Thymus (tissue), 11 donors: Measurements from ENCODE around the gene TLE4. TPM values are rescaled to one million over a fixed set of nuclear protein-coding genes. Genes with fewer than 3 reads are reported as not detected.

Experiments used
- DNase-seq, 9 donors: peaks; one replicate each; pipeline ENCODE4 v3.0.0-alpha.2; 2013; ENCODE audit warnings: low spot score in 9 of 9, low read depth in 6 of 9, missing footprints in 1 of 9
- H3K27ac ChIP-seq, 2 donors: one replicate each; pipeline ENCODE4 v1.5.1; 2013; ENCODE audit warnings: control low read depth in 1 of 2, low read depth in 1 of 2, low read length in 1 of 2, mild to moderate bottlenecking in 1 of 2, moderate library complexity in 1 of 2
- H3K27me3 ChIP-seq, 2 donors: one replicate each; pipeline ENCODE4 v1.5.1; 2013; ENCODE audit warnings: low read length in 1 of 2; ENCODE audit not compliant: control insufficient read depth in 2 of 2, insufficient read depth in 1 of 2
- H3K36me3 ChIP-seq, 2 donors: one replicate each; pipeline ENCODE4 v1.5.1; 2013; ENCODE audit warnings: low read length in 1 of 2, mild to moderate bottlenecking in 1 of 2, moderate library complexity in 1 of 2; ENCODE audit not compliant: control insufficient read depth in 2 of 2, insufficient read depth in 2 of 2
- H3K4me1 ChIP-seq, 2 donors: one replicate each; pipeline ENCODE4 v1.5.1; 2013; ENCODE audit warnings: low read length in 2 of 2; ENCODE audit not compliant: control insufficient read depth in 2 of 2, insufficient read depth in 2 of 2
- H3K4me3 ChIP-seq, 2 donors: one replicate each; pipeline ENCODE4 v1.5.1; 2013; ENCODE audit warnings: low read length in 2 of 2, control low read depth in 1 of 2, mild to moderate bottlenecking in 1 of 2
- H3K9me3 ChIP-seq, 2 donors: one replicate each; pipeline ENCODE4 v1.5.1; 2013; ENCODE audit warnings: low read length in 1 of 2, mild to moderate bottlenecking in 1 of 2; ENCODE audit not compliant: control insufficient read depth in 2 of 2, insufficient read depth in 1 of 2
- WGBS: extraction: QIAGEN DNeasy Blood & Tissue Kit; methylation state at CpG from one replicate; pipeline ENCODE4 v1.1.7; 2013; 5-methylcytosine and 5-hydroxymethylcytosine counted together
- polyA plus RNA-seq: library from polyadenylated mRNA; stranded (reverse); fragments of 200-250 nt; gene quantifications from one replicate; pipeline ENCODE4 v1.2.3, GENCODE V29; 2013
- total RNA-seq: library from RNA; stranded (reverse); fragments of 120-200 nt; gene quantifications from one replicate; pipeline ENCODE4 v1.2.4, GENCODE V29; 2013
- donor health status: healthy.

TLE4 gene
- total and polyA plus RNA-seq, 2 donors = 22.6 to 26.9 TPM

- no peak for DNase-seq
- H3K27me3 ChIP-seq = no peaks in the 10 kb centered on the region
- peaks cover 24 to 33% of the 10 kb centered on the region in 2 donors for H3K4me1 ChIP-seq
- H3K4me3 ChIP-seq = no peak overlapping the region
- 40% methylated on average over 2 of the region's 2 CpGs for WGBS
- H3K27ac ChIP-seq = no peak overlapping the region
- H3K36me3 ChIP-seq = peaks cover 7 to 14% of the 10 kb centered on the region in 2 donors
- no peaks in the 10 kb centered on the region for H3K9me3 ChIP-seq
Observed at GRCh38 chr9:79584655-79584982, 12.9 kb downstream of the TLE4 start.

DNA sequence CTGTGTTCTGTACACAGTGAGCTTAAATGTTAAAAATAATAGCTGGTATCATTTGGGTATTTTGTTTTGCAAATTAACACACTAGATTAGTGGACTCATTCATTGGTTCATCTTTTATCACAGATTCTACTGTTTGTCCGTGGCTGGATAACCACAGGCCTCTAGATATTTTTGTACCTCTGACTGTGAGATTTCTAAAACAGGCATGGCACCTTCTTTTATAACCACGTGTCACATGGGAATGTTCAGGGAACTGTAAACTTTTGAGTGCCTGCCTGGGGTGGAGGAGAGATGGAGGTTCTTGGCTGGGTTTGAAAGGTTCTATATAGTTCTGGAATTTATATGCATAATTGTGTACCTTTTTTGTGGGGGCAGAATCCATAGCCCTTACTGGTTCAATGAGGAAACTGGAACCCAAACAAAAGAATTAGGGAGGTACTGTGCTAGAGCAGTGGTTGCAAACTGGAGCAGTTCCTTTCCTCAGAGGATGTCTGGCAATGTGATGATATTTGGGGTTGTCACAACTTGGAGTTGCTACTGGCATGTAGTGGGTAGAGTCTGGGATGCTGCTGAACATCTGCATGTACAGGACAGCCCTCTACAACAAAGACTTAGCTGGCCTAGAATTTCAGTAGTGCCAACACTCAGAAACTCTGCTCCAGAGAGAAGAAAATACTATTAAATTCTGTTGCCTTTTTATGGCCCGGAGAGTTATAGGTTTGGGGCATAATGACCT lies 16.9 kb downstream of the TLE4 start:
- peaks cover 0 to 3% of the 10 kb centered on the region in 2 donors for H3K36me3 ChIP-seq
- H3K9me3 ChIP-seq = no peaks in the 10 kb centered on the region
- no peak overlapping the region for H3K4me3 ChIP-seq
- peaks cover 11 to 17% of the 10 kb centered on the region in 2 donors for H3K4me1 ChIP-seq
- no peak overlapping the region for H3K27ac ChIP-seq
- 65% methylated on average over 3 of the region's 3 CpGs for WGBS
- no peaks in the 10 kb centered on the region for H3K27me3 ChIP-seq
- DNase-seq = no peak

DNA sequence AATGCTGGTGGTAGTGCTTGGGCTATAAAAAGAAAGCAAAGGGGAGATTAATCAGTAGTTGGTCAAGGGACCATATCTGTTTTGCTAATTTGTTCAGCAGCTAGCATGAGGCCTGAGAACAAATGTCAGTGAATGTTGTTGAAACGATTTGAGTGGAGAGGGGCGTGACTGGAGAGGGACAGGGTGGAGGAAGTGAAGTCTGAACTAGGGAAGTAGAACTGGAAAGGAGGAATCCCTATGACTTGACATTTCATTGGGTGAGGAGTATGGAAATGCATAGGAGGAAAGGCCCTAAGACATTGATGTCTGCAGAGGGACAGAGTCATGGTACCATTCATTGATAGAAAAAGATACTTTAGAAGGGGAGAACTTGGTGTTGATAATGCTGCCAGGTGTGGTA lies 19.7 kb downstream of the TLE4 start:
- no peak overlapping the region for H3K4me3 ChIP-seq
- WGBS = 90% methylated on average over 2 of the region's 2 CpGs
- H3K27ac ChIP-seq = no peak overlapping the region
- H3K4me1 ChIP-seq = peaks cover 3 to 14% of the 10 kb centered on the region in 2 donors
- DNase-seq = no peak
- no peaks in the 10 kb centered on the region for H3K9me3 ChIP-seq
- no peaks in the 10 kb centered on the region for H3K27me3 ChIP-seq
- H3K36me3 ChIP-seq = peaks cover 0 to 5% of the 10 kb centered on the region in 2 donors

GRCh38 chr9:79592726-79593493 lies 21.1 kb downstream of the TLE4 start:
- H3K36me3 ChIP-seq = peaks cover 0 to 2% of the 10 kb centered on the region in 2 donors

GRCh38 chr9:79598562-79599345 lies 27.0 kb downstream of the TLE4 start:
- peaks cover 2 to 4% of the 10 kb centered on the region in 2 donors for H3K9me3 ChIP-seq
- no peak for DNase-seq
- 60% methylated on average over 4 of the region's 4 CpGs for WGBS
- no peak overlapping the region for H3K4me3 ChIP-seq
- peaks cover 0 to 2% of the 10 kb centered on the region in 2 donors for H3K4me1 ChIP-seq
- no peaks in the 10 kb centered on the region for H3K27me3 ChIP-seq
- H3K36me3 ChIP-seq = peaks cover 0 to 8% of the 10 kb centered on the region in 2 donors
- H3K27ac ChIP-seq = no peak overlapping the region

More at GRCh38 chr9:79592726-79593493, 21.1 kb downstream of the TLE4 start:
- Histone ChIP-seq H3K27me3 (no peaks in the 10 kb centered on the region), H3K4me1 (peaks cover 3 to 14% of the 10 kb centered on the region in 2 donors), H3K27ac (no peak overlapping the region), H3K4me3 (no peak overlapping the region), H3K9me3 (no peaks in the 10 kb centered on the region)
- DNase-seq = peak in 2 of 9 donors; percentile 28 to 75
- WGBS = 7% methylated on average over 4 of the region's 4 CpGs

GRCh38 chr9:79600466-79600865 lies 28.7 kb downstream of the TLE4 start:
- peaks cover 2 to 4% of the 10 kb centered on the region in 2 donors for H3K9me3 ChIP-seq
- no peak overlapping the region for H3K4me3 ChIP-seq
- H3K4me1 ChIP-seq = no peaks in the 10 kb centered on the region
- H3K27ac ChIP-seq = no peak overlapping the region
- H3K36me3 ChIP-seq = peaks cover 0 to 9% of the 10 kb centered on the region in 2 donors
- DNase-seq = no peak
- WGBS = 97% methylated on average over 5 of the region's 5 CpGs
- no peaks in the 10 kb centered on the region for H3K27me3 ChIP-seq

DNA sequence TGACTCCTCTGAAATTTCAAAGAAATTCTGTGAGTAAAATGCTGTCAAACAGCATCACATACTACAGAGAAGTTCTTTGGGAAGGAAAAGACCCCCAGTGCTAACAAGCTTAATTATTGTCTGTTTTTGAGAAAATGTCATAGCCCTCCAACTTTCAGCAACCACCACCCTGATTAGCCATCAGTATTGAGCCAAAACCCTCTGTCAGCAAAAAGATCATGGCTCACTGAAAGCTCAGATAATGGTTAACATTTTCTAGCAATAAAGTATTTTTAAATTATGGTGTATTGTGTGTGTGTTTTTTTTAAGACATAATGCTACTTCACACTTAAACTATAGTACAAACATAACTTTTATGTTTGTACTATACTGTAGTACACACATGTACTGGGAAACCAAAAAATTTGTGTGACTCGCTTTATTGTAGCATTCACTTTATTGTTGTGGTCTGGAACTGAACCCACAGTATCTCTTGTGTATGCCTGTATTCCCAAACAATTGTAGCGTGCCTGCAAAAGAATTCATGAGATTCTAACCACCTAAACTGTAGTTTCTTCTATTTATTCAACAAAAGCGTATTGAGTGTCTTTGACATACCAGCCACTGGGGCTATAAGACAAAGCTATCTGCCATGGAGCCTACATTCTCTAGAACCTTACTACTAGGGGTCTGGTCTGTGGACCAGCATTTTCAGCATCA lies 31.6 kb downstream of the TLE4 start:
- H3K9me3 ChIP-seq = peaks cover 2 to 4% of the 10 kb centered on the region in 2 donors
- DNase-seq = no peak
- 75% methylated on average over 3 of the region's 3 CpGs for WGBS
- H3K4me3 ChIP-seq = no peak overlapping the region
- H3K27me3 ChIP-seq = no peaks in the 10 kb centered on the region
- no peaks in the 10 kb centered on the region for H3K4me1 ChIP-seq
- peaks cover 0 to 9% of the 10 kb centered on the region in 2 donors for H3K36me3 ChIP-seq
- no peak overlapping the region for H3K27ac ChIP-seq

DNA sequence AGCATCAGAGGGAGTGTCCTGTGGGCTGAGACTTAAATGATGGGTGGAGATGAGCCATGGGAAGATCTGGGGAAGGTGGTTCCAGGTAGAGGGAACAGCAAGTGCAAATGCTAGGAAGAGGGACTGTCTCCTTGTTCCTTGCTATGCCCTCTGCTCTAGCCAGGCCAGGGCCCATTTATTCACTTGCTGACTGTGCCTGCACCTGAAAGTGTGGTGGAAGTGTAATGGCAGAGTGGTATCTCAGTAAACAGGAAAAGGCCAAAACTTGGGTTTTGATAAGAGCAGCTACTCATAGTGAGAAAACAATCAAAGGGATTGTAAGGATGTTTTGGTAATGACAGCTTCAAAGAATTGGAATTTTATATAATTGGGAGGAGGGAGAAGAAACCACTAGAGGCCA lies 32.4 kb downstream of the TLE4 start:
- H3K4me3 ChIP-seq = no peak overlapping the region
- no peak overlapping the region for H3K27ac ChIP-seq
- DNase-seq = no peak
- H3K9me3 ChIP-seq = peaks cover 2 to 4% of the 10 kb centered on the region in 2 donors
- H3K4me1 ChIP-seq = no peaks in the 10 kb centered on the region
- H3K27me3 ChIP-seq = no peaks in the 10 kb centered on the region
- H3K36me3 ChIP-seq = peaks cover 0 to 9% of the 10 kb centered on the region in 2 donors
